Activated CD4-positive, alpha-beta T cell treated with anti-CD3 and anti-CD28 coated beads, Interleukin-2, amount 50 U/mL, for 1 hour (primary cell): ENCODE measurements around the gene KLK11.

Experiments
- DNase-seq: peaks from one replicate; pipeline ENCODE4 v3.0.0-alpha.2; 2020

Gene KLK11

DNA sequence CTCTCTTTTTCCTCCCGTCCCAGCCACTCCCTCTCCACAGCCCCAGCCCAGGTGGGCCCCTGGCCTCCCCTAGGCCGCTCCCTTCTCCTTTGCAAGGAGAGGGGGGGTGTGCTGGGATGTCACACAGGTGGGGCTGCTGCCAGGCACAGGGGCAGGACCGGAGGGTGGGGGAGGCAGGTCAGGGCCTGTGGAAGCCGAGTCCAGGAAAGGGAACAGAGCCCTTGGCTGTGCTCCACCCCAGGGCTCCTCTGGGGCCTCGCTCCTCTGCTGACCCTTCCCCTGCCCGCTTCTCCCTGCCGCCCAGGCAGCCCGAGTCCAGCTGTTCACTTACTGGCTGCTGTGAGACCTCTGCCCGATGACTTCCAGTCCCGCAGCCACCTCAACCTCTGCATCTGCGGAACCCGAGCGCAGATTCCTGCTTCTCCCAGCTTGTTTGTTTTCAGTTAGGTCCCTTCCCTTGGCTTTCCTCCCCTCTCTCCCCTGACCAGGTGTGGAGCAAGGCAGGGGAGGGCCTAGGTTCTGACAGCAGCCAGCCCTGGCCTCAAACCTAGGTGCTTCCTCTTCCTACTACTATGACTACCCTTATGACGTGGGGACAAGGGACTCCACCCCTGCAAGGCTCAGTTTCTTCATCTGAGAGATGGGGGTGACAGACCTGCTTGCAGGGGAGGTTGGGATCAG is 850 bp upstream of the KLK11 start:
- DNase-seq, result no peak

DNA sequence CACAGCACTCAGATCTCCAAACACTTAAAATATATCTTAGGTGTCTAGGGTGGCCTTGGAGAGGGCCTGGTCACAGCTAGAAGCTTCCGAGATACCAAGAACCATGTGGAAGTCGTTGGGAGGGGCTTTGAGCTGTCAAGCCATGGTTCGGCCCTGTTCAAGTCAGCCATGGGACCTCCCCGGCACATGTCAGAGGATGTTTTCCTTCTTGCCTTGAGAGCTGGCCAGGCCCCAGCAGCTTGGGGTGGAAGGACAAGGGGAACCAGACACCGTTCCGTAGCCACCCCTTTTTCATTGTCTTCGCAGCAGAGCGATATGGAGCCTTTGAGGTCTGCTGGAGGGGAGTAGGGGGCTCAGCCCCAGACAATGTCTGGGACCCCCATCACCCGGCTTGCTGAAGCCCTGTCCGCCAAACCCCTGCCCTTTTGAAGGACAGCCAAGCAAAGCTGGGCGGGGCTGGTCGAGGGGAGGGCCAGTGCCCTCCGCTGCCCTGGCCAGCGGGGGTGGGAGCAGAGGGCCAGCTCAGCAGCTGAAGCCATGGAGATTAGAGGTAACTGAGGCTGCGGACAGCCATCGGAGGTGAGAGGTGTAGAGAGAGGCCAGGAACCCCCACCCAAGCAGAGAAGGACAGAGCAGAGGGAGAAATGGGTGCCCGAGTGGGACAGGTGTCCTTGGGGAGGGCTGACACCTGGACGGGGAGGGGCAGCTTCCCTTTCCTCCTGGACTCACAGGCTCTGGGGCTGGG is 435 bp downstream of the KLK11 start:
- no peak for DNase-seq

DNA sequence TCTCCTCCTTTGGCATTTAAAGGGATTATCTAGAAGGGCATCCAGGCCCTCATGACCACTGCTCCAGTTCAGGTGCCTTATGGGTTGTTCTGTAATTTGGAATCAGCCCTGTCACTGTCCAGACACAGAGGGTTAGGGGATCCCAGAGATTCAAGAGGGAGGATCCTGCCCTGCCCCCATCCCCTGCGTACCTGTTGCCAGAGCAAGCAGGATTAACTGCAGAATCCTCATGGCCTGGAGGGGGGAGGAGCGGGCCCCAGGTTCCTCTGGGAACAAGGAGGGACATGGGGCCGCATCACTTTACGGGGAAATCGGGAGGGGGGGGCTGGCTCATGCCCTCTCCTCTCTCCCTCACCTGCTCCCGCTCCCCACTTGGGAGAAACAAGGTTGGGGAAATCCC is 1.0 kb downstream of the KLK11 start:
- no peak for DNase-seq

DNA sequence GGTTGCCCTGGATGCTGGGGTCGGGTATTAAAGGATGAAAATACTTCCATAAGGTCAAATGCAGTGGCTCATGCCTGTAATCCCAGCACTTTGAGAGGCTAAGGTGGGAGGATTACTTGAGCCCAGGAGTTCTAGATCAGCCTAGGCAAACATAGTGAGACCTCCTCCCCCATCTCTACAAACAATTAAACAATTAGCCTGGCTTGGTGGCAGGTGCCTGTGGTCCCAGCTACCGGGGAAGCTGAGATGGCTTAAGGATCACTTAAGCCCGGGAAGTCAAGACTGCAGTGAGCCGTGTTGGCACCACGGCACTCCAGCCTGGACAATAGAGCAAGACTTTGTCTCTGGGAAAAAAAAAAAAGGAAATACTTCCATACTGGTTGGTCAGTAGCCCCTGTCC is 1.5 kb downstream of the KLK11 start:
- DNase-seq, result no peak

DNA sequence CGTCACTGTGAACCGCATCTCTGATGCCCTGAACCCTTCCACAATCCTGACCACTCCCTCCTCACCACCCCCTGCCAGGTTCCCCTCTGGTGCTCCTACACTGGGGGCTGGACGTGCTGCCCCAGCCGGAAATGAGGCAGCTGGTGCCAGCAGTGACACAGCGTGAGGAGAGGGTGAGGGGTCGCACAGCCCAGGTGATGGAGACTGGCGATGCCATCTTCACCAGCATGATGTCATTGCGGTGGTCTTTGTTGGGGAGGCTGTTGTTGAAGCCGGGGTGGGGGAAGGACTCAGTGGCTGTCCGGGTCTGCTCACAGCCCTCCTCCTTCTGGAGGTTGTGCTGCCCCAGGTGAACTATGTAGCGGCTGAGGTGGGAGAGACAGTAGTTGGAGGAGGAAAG is 2.5 kb downstream of the KLK11 start:
- no peak for DNase-seq

DNA sequence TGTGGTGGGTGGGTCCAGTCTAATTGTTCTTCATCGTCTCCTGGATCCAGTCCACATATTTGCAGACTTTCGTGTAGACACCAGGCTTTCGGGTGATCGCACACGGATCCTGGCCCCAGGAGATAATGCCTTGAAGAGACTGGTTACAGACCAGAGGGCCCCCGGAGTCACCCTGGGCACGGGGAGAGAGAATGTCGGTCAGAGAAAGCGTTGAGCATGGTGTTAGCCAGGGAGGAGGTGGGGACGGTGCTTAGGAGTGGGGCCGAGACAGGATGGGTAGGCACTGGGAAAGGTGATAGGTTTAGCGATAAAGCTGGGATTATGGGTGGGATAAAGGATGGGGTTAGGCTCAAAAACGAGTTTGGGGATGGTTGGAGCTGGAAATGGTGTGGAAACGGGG is 3.9 kb downstream of the KLK11 start:
- no peak for DNase-seq

DNA sequence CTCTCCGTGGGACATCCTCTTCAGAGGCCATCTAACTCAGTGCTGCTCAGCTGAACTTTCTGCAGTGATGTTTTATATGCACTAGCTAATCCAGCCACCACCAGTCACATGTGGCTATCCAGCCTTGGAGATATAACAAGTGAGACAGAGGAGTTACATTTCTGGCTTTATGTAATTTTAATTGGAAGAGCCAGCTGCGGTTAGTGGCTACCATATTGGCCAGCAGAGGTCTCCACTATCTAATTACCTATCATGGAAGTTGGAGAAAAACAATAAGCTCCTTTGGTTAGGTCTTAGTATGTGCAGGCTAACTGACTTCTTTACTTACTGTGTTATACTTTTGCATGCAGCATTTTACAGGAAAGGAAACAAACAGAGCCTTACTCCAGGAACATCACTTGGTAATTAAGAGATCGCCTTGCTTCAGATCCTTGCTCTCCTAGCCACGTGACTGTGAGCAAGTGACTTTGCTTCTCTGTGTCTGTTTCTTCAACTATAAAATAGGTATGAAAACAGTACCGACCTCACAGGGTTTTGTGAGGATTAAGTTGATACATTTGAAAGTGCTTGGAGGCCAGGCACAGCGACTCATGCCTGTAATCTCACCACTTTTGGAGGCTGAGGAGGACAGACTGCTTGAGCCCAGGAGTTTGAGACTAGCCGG is 5.3 kb downstream of the KLK11 start:
- DNase-seq, result no peak

DNA sequence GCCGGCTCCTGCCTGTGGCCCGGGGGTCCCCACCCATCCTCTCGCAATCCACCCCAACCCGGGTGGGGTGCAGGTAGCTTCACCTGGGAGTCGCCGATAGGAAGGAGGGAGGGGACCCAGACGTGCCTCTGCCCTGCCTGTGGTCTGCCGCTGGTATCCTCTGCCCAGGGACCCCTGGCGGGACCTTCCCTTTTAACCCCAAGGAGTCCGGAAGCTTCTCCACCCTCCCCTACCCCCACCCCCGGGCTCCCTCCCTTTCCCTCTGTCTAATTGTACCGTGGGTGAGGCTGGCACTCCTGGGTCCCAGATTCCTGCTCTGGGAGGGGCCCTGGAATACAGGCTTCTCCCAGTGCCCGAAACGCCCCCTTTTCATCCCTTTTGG is 6.9 kb downstream of the KLK11 start, which contains the start of gene KLK10:
KLK10 (minus strand) TSS at position 166 of the 382 bp plus-strand sequence. CDS start 579 bp downstream, outside the sequence.
- no peak for DNase-seq

DNA sequence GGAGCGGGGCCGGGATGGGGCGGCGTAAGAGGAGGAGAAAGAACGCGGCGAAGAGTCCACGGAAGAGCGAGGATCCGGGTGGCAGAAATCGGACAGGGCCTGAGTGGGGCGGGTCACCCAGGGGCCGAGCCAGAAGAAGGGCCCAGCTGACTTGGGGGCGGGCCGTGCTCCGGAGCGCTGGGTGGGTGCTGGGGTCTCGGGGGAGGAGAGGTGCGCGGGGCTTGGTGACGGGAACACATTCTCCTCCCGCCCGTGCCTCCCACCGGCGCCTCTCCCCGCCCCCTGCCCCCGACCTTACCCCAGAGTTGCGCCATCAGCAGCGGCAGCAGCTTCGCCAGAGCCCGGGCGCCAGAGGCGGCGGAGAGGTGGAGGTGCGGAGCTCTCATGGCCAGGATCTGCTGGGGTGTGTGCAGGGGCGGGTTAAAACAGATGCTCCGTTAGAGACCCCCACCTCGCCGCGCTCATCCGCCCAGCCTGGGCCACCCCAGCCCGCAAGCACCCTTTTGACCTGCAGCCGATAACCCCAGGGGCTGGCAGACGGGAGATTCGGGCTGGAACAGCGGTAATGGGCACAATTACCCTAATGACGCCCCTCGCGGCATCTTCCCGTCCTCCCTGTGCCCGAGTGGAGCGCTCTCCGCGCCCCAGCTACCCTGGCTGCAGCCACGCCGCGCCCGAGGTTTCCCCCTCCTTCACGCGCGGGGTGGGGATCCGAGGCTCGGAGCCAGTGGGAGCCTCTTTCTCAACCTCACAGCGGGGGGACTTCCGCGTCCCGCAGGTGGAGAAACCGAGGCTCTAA is 7.5 kb downstream of the KLK11 start:
- no peak for DNase-seq

DNA sequence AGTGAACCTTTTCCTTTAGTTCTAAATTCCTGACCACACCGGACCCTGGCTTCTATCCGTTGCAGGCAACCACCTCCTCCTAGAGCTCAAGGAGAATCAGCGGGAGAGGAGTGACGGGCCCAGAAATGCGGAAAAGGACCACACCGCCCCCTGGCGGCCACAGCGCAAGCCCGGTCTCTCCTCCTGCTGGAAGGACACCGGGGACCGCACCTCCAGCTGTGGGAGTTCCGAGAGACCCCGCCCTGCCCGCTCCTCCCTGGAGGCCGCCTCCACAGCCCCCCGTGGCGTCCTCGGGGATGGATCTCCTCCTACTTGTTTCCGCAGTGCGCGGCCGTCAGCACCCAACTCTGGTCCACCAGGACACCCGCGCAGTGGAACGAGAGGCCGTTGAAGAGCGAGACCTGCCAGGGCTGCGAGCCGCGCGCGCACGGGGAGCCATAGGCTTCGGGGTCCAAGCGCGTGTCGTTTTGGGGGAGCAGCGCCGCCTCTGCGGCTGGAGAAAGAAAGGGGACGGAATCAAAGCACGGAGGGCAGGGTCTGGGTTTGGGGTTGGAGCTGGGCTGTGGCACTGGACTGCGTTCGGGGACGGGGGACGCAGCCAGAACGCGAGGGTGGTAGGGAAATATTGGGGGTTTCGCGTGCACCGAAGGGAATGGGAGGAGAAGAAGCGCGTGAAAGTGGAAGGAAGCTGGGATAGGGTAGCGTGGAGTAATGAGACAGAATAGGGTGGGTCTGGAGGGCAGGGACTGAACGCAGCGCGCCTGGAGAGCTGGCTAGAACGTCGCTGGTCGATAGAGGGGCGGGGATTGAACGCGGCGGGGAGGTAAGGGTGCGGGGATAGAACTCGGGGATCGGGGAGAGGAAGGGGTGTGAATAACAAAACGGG is 9.4 kb downstream of the KLK11 start:
- peak; percentile 37 for DNase-seq

DNA sequence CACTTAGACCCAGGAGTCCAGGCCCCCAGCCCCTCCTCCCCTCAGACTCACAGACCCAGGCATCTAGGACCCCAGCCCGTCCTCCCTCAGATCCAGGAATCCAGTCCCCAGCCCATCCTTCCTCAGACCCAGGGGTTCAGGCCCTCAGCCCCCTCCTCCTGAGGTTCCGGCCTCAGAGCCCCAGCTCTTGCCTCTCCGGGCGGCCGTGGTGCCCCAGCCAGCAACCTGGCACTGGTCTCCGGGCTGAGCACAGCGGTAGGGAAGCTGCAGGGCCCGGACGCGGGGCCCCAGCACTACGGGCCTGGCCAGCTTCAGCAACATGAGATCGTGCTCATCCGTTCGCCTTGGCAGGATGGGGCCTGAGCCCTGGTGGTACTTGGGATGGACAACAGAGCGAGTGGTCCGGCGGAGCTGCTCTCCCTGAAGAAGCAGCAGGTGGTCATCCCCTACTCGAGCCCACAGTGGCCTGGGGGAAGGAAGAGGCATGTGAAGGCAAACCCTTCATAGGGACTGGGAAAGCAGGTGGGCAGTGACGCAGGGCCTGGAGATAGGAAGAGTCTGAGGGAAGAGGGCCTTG is 10.6 kb downstream of the KLK11 start:
- DNase-seq, result no peak

DNA sequence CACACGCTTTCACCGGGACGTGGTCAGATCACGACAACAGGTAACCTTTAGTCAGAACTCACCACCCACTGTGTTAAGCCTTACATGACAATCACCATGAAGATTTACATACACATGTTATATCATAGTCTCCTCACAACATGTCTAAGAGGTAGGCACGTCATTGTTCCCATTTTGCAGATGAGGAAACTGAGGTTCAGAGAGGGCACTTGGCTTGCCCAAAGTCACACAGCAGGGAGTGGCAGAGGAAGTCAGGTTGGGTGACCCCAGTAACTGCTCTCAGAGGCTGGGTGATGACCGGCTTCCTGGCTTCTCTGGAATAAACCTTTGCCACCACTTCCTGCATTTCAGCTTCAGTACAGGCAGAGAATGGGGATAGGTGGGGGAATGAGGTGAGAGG is 12.2 kb downstream of the KLK11 start:
- no peak for DNase-seq

DNA sequence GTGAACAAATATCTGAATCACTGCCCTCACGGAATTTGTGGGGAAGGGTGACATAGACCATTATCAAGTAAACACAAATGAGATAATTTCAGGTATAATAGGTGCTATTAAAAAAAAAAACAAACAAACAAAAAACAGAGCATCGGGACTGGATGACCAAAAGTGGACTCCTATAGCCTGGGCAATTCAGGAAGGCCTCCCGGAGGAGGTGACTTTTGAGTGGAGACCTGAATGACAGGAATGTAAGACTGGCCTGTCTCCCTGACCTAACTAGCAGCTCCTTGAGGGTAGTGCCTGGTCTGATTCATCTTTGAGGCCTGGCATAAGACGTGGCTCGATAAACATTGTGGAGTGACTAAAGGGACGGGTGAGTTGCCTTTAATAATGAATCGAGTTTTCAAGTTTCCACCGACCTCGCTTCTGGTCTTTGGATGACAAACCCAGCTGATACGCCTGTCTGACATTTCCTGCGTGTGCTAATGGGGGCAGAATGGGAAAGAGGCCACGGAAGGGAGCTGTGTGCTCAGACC is 13.7 kb downstream of the KLK11 start:
- DNase-seq, result no peak

DNA sequence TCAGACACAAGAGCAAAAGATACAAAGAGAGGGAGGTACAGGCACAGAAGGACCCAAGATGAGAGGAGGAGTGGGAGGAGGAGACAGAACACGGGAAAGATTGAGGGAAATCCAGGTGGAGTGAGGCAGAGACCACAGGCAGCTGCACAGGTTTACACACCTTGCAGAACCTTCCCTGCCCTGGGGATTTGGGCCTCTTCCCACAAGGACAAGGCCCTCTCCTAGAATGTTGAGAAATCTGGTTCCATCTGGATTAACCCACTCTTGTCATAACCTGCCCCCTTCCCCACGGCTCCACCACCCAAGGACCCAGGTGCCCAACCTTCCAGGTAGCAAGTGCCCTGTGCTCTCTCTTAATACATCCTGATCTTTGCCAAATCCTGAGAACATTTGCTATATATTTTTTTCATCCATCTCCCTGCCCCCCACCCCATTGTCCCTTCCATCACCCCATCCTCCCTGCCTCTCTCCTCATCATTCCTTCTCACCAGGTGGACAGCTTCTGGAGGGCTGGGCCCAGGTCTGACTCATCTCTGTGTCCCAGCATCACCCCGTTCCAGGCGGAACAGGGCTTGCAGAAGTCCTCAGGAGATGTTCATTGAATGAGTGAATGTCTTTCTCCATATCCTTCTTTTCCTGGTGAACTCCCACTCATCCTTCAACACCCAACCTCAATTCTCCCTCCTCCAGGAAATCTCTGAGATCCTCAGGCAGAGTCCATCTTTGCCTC is 16.2 kb downstream of the KLK11 start:
- DNase-seq, result no peak

DNA sequence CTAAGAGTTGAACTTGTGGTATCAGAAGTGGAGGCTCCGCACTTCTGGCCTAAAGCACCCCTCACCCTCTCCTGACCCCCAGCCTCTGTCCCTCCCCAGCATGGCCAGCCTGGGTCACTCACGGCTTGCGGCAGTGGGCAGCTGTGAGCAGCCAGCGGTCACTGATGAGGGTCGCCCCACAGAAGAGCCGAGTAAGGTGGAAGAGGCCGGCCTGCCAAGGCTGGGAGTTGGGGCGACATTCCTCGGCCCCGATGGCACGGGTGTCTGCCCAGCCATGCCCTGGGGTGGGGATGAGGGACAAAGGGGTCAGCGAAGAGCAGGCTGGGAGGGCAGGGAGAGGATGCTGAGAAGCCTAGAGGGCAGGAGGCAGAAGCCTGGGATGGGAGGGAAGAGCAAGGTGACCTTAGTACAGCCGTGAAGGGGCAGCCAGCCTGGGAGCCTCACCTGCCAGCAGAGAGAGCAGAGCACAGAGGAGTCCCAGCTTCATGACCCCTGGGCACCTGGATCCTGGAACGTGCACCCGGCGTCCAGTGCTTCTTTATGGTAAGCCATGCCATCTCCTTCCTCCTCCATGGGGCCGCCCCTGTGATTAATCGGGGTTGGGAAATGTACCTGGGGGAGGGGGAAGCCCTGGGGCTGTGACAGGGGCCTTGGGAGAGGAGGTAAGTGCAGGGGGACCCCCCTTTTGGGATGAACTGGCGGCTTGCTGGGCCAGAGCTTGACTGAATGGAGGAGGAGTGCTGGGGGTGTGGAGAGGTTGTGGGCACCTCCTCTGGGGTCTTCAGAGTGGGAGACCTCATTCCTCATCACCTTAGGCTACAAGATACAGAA is 17.1 kb downstream of the KLK11 start:
- DNase-seq, result no peak

DNA sequence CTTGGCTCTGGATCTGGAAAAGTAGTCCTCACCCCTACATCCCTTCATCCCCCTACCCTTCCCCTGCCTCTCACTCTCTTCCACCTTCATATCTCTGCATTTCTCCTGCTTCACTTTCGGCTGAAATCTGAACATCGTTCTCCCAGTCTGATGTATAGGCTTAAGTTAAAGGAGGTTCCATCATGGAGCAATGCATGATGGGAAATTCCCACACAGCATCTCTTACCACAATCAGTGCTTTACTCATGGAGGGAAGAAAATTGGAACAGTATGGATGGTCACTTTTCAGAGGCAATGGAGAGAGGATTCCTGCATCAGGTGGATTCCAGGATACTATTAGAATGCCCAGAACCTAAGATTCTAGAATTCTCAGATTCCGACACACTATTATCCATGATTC is 18.9 kb downstream of the KLK11 start:
- DNase-seq, result no peak

DNA sequence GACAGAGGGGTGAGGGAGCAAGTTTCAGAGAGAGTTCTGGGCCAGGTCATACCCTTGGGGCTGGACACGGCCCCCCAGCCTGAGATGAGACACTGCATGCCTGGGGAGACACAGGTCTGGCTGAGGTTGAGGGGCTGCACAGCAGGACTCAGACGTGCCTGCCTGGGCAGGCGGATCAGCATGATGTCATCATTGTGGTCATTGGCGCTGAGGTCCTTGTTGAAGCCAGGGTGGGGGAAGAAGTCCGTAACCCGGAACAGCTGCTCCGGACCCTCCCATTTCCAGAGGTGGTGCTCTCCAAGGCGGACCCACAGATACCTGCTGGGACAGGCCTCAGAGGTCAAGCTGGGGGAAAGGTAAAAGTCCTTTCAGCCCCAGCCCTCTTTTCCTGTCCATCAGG is 20.0 kb downstream of the KLK11 start:
- no peak for DNase-seq

DNA sequence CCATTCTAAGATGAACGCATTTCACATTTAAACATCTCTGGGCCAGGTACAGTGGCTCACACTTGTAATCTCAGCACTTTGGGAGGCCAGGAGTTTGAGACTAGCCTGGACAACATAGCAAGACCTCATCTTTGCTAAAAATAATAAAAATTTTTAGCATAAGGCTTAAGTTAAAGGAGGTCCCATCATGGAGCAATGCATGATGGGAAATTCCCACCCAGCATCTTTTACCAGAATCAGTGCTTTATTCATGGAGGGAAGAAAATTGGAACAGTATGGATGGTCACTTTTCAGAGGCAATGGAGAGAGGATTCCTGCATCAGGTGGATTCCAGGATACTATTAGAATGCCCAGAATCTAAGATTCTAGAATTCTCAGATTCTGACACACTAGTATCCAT is 21.2 kb downstream of the KLK11 start:
- no peak for DNase-seq

DNA sequence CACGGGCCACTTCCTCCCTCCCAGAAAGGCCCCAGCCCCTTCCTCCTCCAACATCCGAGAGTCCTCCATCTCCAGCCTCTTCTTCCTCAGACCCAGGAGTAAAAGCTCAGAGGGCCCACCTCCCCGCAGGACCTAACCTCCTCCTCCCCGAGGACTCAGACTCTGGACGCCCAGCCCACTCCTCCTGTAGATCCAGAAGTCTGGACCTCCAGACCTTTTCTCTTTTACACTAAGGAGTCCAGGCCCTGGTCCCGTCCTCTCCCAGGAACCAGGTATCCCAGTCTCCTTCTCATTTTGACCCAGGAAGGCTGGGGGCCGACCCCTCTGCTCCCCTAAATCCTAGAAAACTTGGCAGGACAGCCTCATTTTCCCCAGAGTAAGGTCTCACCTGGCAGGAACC is 23.1 kb downstream of the KLK11 start:
- DNase-seq, result no peak
